GM12873 (cell line): ENCODE data around the gene DOP1B.

Experiments
- CTCF ChIP-seq: IDR thresholded peaks from 2 replicates; pipeline ENCODE4 v1.5.1; 2012; ENCODE audit warnings: low read depth, mild to moderate bottlenecking, moderate library complexity, low read length, control low read depth; ENCODE audit not compliant: insufficient read depth; ENCODE audit errors: missing control alignments

Gene DOP1B

DNA sequence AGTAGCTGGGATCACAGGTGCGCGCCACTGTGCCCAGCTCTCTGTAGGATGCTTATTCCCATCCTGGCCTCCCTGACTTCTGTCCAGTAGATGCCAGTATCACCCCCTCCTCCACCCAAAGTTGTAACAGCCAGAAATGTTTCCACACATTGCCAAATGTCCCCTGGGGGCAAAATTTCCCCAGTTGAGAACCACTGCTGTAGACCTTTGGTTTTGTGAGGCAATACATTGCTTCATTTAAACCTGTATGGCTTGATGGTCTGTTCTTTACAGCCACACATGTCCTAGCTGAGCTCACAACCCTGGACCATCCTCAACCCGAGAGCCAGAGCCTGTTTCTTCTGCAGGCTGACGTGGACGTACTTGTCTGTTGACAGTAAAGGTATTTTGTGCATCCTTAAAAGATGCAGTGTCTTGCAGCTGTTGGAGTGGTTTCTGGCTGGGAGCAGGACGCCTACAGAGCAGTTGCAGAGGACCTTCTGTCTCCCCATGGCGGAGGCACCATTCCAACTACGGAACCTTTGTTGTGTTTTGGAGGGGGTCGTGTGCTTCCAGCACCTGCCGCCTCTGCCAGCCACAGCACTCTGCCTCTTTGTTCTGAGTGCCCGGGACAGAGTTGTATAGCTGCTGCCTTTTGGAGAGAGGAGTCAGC is 26.6 kb downstream of the DOP1B start:
- TF ChIP-seq CTCF = no peak

DNA sequence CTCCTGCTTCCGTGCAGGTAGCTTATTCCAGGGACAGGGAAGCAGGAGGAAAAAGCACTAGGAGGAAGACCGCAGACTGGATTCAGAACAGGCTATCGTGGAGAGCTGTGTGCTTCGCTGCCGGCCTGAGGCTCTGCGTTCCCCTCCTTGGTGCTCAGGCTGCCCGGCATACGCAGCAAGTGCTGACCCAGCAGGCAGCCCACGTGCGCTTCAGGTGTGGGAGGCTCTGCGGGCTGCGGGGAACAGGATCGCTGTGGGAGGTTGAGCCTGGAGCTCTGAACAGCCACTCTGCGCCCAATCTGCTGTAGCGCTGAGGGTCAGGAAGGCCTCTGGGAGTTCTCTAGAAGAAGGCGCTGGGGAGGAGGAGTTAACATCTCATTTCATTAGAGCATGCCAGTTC is 27.9 kb downstream of the DOP1B start:
- TF ChIP-seq CTCF = no peak

DNA sequence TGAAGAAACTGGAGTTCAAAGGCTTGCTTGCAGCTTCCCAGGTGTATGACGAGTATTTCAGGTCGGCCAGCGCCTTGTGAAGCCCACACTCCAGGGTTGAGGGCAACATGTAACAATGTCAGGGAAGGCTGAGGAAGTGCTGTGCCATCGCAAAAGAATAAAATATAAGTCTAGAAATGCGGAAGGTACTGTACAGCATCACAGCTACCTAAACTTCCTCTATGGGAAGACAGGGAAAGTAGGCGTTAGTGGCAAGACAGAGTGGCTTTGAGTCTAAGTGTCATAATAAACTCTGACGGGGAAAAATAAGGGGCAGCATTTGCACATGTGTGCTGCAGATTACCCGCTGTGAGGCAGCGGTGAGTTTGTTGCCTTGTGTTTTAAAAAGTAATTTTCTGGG is 28.9 kb downstream of the DOP1B start:
- no peak for TF ChIP-seq CTCF

- TF ChIP-seq CTCF = no peak
Observed at GRCh38 chr21:36186081-36186480, 29.5 kb downstream of the DOP1B start.

DNA sequence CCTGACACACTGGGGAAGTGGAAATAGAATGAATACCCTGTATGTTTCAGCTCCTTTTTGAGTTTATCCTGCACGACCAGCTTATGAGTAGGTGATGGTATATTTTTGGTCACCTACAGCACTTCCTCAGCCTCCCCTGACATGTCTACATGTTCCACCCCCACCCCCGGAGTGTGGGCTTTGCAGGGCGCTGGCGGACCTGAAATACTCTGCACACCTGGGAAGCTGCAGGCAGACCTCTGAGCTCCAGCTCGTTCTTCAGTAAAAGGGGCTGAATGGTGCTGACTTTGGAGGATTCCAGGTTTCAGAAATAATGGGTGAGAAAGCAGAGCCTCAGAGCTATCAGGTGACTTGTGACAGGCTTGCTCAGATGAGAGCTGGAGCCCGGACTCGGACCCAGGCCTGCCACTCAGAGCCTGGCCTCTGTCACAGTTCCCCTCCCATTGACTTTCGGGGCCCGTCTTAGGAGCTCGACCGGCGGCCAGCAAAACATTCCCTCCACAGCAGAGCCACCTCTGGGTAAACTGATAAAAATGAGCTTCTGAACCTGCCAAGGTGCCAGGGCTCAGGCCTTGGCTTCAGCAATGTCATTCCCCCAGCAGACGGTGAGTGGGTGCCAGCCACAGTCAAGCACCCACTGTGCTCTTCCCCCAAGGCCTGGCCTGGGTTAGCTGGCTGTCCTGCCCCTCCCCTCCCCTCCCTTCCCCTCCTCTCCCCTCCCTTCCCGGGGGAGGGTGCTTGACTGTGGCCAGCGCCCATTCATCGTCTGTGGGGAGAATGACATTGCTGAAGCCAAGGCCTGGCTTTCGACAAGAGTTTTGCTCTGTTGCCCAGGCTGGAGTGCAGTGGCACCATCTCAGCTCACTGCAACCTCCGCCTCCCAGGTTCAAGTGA is 30.1 kb downstream of the DOP1B start:
- no peak for TF ChIP-seq CTCF

DNA sequence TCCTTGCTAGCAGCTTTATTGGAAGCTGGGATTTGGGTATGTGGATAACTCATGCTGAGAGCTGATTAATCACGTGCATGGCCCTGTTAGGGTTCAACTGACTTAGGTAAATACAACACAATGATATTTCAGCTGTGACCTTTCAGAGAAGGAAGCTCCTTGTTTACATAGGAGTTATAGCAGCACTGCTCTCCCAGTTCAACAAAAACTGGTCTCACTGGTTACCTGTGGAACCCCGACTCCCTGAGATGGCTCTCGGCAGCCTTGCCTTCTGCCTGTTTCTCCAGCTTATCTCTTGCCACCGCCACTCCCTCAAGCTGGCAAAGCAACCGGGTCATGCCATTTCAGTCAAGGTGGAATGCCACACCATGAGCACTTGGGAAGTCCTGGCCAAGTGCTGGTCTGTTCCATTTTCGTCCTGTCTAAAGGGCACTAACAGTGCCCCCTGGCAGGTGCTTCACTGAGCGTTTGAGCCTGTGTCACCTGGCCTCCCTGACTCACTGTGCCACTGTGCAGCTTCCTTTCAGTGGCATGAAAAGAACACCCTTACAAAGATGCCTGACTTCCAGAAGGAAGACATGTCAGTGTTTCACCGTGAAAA is 31.6 kb downstream of the DOP1B start:
- no peak for TF ChIP-seq CTCF

DNA sequence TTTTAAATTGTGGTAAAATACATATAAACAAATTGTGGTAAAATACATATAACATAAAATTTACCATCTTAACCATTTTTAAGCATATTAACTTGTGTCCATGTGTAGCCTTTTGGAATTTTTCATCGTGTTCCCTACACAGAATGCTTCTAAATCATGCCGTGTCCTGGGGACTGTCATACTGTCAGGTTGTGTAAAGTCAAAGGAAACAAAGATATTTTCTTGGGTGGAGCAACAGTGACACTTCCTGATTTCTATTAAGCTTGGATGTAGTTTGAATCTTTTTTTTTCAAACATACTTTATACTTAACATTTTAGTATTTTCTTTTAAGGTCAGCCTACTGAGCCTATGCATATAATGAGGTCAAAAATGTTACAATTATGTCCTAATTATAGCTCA is 32.3 kb downstream of the DOP1B start:
- TF ChIP-seq CTCF = no peak
